Measurements from ENCODE around the gene TPRG1L.

TPRG1L gene

DNA sequence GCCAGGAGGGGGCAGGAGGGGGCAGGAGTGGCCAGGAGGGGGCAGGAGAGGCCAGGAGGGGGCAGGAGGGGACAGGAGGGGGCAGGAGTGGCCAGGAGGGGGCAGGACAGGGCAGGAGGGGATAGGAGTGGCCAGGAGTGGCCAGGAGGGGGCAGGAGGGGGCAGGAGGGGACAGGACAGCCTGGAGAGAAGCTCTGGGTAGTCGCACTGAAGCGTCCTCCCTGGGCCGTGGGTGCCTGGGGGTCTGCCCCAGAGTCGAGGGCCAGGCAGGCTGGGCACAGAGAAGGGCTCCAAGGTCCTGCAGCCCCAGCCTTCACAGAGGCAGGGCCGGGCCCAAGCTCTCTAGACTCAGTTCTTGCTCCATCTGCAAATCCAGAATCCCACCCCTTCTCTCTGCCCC, 36.4 kb upstream of the TPRG1L start:
- DNase-seq (ENCODE audit: low spot score), result no peak
- TF ChIP-seq, protein P1, sequence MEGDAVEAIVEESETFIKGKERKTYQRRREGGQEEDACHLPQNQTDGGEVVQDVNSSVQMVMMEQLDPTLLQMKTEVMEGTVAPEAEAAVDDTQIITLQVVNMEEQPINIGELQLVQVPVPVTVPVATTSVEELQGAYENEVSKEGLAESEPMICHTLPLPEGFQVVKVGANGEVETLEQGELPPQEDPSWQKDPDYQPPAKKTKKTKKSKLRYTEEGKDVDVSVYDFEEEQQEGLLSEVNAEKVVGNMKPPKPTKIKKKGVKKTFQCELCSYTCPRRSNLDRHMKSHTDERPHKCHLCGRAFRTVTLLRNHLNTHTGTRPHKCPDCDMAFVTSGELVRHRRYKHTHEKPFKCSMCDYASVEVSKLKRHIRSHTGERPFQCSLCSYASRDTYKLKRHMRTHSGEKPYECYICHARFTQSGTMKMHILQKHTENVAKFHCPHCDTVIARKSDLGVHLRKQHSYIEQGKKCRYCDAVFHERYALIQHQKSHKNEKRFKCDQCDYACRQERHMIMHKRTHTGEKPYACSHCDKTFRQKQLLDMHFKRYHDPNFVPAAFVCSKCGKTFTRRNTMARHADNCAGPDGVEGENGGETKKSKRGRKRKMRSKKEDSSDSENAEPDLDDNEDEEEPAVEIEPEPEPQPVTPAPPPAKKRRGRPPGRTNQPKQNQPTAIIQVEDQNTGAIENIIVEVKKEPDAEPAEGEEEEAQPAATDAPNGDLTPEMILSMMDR (IDR thresholded peaks at IDR 0.05; ENCODE audit: extremely low read depth, missing control alignments), result no peak

DNA sequence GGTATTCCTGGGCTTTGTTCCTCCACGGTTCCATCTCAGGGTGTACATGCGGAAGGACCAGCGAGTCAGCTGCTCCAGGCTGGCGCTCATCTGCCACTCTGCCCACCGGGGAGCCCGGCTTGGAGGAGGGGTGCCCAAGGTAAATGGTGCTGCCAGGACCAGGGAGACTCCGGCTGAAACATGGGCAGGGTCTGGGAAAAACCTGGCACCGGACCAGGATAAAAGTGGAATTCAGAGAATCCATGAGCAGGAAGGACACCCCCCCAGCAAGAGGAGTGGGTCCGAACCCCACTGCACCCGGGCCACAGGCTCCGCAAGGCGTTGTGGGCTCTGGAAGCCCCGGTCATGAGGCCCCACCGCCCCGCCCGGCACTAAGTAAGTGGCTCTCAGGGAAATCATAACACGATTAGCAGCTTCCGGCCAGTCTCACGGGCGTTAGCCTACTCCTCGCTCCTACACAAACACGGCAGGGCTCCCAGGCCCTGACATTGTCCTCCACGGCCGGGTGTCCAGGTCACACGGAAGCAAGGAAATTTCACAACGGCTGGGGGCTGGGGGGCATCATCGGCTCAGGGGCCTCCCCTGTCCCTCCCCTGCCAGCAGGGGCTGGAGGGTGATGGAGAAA, 34.6 kb upstream of the TPRG1L start:
- DNase-seq (ENCODE audit: low spot score), result no peak
- TF ChIP-seq, protein P1 (IDR thresholded peaks at IDR 0.05; ENCODE audit: extremely low read depth, missing control alignments), result no peak

DNA sequence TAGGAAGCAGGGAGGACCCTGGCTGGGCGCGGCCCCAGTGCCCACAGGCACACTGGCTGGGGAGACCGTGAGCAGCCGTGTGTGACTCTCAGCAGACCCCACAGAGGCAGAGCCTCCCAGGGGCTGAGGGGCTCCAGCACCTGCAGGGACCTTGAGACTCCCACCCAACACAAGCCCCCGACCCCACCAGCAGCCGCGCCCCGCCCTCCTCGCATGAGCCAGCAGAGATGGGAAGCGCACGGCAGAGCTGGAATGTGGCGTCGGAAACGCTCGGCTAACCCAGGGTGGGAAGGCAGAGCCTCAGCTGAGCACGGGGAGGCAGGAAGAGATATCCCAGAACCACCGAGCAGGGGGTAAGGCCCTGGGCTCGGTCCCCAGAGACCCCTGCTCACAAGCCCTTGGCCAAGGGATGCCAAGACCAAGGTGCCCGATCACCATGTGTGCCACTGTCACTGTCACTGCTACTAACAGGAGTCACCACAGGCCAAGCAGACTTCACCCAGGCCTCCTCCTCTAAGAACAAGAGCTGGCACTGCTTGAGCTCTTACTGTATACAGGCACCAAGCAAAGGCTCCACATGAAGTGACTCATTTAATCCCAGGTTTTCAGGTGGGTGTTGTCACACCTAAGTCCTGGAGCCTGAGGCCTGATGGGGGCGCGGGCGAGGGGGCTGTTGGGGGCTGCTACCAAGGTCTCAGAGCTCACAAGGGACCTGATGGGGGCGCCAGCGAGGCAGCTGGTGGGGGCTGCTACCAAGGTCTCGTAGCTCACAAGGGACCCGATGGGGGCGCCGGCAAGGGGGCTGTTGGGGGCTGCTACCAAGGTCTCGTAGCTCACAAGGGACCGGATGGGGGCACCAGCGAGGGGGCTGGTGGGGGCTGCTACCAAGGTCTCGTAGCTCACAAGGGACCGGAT, 33.6 kb upstream of the TPRG1L start:
- TF ChIP-seq, protein P1 (IDR thresholded peaks at IDR 0.05; ENCODE audit: extremely low read depth, missing control alignments), result no peak

DNA sequence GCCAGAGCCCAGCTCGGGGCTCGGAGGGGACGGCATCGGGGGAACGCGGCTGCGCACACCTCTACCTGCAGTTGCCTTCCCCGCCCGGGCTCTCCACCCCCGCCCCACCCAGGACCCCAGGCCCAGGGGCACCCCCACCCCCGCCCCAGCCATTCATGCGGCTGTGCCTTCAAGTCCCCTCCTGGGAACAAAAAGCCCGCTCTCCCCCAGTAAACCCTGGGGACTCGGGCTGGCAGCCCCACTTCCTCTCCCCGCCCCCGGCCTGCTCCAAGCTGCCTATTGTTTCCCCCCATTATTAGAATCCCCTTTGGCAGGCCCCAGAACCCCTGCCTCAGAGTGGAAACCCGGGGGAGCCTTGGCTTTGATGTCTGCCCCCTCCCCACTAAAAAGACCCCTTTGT, 31.5 kb upstream of the TPRG1L start:
- TF ChIP-seq, protein P1 (IDR thresholded peaks at IDR 0.05; ENCODE audit: extremely low read depth, missing control alignments), result no peak
- DNase-seq (ENCODE audit: low spot score), result no peak

More for the DNA sequence above, 33.6 kb upstream of the TPRG1L start:
- DNase-seq (ENCODE audit: low spot score), result no peak

DNA sequence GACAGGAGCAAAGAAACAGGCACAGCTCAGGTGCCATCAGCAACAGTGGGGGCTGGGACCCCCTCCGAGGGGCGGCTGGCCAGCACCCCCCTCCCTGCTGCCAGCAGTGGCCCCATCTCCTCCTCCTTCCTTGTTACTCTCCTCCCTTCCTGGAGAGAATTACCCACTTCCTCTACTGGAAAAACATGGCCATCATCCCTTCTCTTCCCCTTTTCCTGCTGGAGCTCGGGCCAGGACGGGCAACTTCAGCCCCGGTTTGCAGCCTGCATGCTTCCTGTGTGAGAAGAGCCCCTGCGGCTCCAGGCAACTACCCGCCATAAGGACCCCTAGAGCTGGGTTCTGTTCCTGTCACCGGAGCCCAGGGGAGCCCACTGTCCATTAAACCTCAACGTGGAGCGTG, 31.1 kb upstream of the TPRG1L start:
- no peak for DNase-seq (ENCODE audit: low spot score)
- TF ChIP-seq, protein P1 (IDR thresholded peaks at IDR 0.05; ENCODE audit: extremely low read depth, missing control alignments), result no peak

DNA sequence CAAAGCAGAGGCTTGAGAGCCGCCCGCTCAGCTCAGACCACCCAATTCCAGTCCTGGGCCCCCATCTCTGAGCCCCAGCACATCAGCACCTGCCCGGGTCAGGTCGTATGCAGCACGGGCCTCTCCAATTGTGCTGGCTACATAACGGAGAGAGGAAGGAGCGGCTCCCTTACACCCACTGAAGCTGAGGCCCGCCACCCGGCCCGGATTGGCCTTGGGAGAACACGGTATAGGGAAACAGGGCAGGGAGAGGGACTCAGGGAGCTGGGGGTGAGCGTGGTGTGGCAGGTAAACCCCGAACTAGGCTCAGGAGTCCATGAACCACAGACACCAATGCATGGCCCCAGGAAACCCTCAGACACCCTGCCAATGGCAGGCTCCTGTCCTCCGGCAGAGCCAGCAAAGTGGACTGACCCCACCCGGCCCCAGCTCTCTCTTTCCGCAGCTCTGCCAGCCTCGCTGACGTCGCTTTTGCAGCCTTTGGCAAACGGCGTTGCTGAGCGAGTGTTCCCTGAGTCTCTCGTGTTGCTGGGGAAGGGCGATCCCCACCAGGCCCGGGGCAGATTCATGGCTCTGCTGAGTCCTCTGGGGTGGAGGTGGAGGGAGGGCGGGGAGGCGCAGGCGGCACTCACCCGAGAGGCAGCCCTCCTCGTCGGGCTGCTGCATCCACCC, 30.0 kb upstream of the TPRG1L start:
- DNase-seq (ENCODE audit: low spot score), result no peak
- TF ChIP-seq, protein P1 (IDR thresholded peaks at IDR 0.05; ENCODE audit: extremely low read depth, missing control alignments), result no peak

DNA sequence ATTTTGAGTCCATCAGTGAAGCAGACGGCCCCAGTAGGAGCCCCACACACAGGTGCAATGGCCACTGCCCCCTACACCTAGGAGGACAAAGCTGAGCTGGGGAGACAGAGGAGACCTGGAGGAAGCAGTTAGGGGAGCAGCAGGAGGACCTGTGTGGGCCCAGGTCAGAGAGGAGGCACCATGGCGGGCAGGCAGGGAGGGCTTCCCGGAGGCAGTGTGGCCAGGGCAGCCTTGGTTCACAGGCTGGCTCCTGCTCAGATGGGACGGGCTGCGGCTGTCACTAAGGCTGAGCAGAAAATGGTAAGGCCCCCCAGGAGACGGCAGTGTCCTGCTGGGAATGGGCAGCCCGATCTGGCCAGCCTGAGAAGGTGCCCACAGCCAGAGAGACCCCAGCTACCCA, 28.9 kb upstream of the TPRG1L start:
- TF ChIP-seq, protein P1 (IDR thresholded peaks at IDR 0.05; ENCODE audit: extremely low read depth, missing control alignments), result no peak
- DNase-seq (ENCODE audit: low spot score), result no peak
